Right renal pelvis (tissue), 4 donors: Measurements from ENCODE around the gene SRRM2. TPM values are rescaled to one million over a fixed set of nuclear protein-coding genes. Genes with fewer than 3 reads are reported as not detected.

Experiments used
- DNase-seq, 4 donors: peaks; one replicate each; pipeline ENCODE4 v3.0.0-alpha.2; 2013; ENCODE audit warnings: low read depth in 4 of 4, low spot score in 3 of 4, missing footprints in 1 of 4
- polyA plus RNA-seq, 4 donors: library from polyadenylated mRNA; unstranded; fragments of 120-200 nt; gene quantifications; one replicate each; pipeline ENCODE4 v1.2.1, GENCODE V29; 2013; ENCODE audit not compliant: insufficient read length in 4 of 4

The SRRM2 gene
- polyA plus RNA-seq, 4 donors: 477 to 678 (median 529) TPM

DNA sequence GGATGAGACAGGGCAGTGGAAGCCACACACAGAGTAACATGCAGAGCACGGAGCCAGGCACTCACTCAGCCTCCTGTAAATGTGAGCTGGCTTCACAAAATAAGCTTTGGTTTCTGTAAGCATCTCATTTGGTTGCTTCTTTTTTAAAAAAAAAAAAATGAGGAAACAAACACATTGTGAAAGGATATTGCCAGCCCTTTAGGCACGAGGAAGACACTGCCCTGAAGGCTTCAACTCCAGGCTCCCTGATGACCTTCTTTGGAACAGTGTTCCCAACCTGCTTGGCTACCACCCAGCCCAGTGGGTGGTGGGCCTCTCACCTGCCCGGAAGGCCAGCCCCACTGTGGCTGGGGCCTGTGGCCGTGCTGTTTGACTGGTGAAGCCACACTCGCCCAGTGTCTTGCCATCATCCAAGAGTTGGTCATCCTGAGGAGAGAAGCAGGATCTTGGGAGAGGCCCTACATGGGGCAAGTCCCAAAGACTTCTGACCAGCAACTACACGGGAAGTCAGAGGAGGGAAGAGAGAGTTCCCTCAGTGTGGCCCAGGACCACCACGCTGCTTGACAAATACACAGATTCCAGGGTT is 22.8 kb downstream of the SRRM2 start:
- DNase-seq: no peak

DNA sequence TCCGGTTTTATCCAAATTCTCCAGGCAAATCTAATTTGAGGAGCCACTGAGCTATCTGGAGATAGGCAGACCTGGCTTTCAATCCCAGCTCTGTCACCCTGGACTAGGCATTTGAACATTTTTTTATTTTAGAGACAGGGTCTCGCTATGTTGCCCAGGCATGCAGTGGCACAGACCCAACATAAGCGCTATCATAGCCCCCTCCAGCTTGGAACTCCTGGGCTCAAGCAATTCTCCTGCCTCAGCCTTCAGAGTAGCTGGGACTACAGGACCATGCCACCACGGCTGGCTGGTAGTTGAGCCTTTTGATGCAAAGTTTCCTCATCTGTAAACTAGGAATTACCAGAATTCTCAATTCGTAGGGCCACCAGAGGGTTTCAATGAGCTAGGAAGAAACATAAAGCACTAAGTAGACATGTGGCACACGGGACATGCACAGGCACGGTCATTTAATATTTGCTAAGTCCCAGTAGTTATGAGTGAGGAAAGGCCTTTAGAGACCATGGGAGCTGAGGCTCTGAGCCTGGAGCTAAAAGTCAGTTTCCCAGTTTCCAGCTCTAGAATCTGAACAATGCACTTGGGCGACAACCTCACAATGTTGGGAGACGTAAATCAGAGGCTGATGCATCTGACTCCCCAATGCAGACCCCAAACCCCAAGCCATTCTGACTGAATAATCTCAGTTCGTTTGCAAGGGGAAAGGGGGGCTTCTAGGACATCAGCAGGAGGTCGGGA is 23.5 kb downstream of the SRRM2 start:
- no peak for DNase-seq

DNA sequence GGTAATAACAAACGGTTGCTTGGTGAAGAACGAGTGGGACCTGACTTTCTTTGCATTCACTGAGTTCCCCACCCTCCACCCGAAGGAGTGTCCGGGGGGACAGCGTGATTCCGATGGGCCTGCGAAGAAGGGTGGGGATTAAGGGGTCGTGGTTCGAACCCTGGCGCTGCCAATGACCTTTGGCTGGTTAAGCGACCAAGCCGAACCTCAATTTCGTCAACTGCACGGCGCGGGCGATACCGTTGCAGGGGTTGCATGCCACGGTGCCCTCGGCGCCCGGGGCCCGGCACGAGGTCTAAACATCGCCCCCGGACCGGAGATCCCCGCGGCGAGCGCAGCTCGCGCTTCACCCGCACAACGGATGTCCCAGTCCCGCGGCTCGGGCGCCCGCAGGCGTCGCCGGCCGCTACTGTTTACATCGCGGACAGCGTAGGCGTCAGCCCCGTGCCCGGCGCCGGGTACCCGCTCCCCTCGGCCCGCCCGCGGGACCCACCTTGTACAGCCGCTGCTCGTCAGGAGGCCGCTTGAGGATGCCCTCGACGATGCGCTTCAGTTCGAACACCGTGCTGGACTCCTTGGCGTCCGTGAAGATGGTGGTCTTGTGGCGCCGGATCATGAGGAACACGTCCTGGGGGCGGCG is 24.2 kb downstream of the SRRM2 start:
- no peak for DNase-seq

DNA sequence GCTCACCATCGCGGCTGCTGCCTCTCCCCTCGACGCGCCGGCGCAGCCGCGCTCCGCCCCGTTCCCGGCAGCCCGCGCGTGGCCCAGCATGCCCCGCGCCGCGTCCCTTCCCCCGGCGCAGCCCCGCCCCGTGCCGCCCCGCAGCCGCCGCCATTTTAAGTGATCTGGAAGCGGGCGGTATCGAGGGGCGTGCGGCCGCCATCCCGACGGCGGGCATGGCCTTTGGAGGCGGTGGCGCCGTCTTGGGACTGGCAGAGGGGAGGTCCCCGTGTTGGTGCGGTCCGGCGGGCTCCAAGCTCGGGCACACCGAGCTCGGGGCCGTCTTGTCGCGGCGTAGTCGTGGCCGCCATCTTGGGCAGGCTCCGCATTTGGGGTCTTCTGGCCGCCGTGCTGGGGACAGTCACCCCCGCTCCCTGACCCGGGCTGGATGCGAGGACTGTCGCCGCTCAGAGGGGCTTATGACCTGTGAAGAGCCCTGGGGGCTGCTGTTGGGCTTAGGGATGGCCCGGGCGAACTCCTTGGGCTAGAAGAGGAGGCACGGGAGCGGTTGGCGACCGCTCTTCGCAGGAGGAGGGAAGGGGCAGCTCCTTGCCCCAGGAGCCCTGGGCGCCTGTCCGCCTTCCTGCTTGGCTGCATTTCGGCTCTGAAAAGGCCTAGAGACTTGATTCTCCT is 24.9 kb downstream of the SRRM2 start, which contains the start of gene ELOB:
ELOB (minus strand) TSS at position 50 of the 672 bp plus-strand sequence; CDS start at position 9, 41 bp downstream.
- peak; percentile 70 to 85 (median 78) for DNase-seq

DNA sequence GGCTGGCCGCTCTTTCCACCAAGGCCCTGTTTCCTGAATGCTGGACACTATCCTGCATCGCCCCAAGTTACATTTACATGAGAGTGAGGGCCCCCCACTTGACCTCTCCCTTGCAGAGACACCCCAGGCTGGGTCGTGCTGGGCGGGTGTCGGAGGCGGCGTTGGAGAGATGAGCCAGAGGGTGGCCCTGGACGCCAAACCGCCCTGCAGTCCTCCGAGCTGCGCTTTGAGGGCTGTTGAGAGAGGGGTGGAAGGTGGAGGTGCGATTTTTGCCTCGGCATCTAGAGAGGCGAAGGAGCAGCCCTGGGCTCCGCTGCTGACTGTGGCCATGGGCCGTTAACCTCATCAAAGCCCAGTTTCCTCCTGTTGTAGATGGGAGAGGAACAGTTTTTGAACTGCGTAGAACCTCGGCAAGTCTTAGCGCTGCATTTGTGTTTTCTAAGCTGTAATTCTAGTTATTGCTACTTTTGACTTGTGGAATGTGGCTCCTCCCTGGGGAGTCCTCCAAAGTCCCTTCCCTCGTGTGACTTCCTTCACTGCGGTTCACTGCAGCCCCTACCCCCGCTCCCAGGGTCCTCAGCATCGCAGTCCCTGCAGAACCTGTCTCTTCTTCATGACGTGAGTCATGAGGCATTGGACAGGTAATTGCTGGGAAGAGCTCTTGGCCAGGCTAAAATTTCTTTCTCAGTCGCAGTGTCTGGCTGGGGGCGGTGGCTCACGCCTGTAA is 25.6 kb downstream of the SRRM2 start:
- peak in 3 of 4 donors; percentile 24 to 49 (median 31) for DNase-seq

DNA sequence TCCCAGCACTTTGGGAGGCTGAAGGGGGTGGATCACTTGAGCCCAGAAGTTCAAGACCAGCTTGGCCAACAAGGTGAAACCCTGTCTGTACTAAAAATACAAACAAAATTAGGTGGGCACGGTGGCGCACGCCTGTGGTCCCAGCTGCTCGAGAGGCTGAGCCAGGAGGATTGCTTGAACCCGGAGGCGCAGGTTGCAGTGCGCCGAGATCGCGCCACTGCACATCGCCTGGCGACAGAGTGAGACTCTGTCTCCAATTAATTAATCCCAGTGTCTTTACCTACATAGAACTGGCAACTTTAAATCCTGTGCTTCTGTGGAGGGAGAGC is 26.2 kb downstream of the SRRM2 start:
- DNase-seq: no peak

DNA sequence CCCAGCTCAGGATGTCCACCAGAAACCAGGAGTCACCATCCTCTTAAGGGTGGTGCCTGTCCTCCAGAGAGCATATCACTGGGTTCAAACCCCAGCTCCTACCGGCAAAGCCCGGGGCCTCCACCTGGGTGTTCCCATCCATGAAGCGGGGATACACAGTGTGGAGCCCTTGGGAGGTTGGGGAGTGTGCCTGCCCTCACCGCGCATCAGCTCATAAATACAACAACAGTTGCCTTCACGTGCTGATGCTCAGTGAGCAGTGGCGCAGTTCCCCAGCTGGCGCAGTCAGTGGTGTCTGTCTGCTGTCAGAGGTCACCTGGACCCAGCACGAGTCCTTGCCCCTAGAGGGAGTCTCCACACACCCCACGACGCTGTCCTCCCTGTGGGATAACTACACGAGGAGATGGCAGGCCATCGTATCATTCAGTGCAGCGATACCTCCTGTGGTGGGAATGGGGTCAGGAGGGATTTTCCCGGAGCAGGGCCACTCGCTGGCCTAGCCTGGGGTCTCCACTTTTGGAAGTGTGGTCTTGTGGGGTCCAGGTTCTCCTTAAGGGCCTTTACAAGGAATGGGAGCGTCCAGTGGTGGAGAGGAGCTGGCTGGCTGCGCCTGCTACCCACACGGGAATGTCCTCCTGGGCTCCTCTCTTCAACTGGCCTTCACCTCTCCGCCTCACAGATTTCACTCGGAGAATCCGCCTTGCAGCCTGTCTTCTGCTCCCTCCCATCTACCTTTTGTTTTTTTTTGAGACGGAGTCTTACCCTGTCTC is 26.9 kb downstream of the SRRM2 start:
- no peak for DNase-seq

DNA sequence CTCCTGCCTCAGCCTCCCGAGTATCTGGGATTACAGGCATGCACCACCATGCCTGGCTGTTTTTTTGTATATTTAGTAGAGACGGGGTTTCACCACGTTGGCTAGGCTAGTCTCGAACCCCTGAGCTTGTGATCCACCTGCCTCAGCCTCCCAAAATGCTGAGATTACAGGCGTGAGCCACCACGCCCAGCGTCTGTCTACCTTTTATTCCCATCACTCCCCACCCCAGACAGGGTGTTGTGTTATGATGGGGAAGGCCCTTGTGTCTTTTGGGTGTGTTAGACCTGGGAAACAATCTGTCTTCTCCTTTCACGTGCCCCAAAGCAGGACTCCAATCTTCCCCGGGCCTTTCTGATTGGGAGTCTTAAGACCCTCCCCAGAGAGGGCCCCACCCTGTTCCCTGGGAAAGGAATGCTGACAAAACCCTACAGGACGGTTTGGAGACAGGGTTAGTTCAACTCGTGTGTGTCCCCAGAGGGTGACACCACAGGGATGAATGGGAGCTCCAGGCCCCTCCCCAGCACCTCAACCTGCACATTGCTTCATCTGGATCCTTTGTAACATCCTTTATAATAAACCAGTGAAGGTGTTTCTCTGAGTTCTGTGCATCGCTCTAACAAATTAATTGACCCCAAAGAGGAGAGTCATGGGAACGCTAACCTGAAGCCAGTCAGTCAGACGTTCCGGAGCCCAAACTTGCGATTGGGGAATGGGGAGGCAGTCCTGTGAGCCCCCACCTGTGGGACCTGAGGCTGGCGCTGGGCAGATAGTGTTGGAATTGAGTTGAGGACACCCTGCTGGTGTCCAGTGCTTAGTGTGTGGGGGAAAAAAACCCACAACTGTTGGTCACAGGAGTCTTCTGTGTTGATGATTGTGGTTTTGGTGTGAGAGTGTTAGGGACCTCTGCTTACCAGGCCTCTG is 27.8 kb downstream of the SRRM2 start:
- no peak for DNase-seq

DNA sequence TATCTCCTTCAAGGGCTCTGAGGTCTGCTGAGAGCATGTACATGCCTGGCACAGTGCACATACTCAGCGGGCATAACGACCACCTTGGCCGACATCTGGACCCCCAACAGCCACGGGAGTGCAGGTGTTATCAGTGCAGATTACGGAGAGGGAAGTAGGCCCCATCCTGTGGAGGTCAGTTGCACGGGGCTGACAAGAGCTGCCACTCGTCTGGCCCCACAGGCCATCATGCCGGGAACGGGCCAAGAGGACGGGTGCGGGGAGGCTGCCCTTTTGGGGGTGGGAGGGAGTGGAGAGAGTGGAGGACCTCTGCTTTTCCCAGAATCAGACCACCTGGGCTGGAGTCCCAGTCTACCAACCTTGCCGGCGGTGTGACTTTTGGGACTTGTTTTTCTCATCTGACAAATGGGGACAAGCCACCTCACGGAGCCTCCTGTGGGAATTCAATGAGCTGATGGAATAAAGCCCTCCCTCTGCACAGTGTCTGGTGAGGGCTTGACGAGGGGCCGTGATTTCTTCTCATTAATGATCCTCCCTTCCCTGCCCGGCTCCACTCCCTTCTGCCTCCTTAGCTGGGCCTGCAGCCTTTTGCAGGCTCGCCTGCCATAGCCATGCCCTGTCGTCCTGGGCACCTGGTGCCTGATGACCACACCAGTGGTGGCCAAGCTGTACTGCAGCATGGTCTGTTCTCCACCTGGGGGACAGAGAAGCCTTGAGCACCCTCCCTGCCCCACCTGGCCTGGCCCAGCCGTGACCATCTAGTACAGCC is 30.3 kb downstream of the SRRM2 start:
- no peak for DNase-seq

DNA sequence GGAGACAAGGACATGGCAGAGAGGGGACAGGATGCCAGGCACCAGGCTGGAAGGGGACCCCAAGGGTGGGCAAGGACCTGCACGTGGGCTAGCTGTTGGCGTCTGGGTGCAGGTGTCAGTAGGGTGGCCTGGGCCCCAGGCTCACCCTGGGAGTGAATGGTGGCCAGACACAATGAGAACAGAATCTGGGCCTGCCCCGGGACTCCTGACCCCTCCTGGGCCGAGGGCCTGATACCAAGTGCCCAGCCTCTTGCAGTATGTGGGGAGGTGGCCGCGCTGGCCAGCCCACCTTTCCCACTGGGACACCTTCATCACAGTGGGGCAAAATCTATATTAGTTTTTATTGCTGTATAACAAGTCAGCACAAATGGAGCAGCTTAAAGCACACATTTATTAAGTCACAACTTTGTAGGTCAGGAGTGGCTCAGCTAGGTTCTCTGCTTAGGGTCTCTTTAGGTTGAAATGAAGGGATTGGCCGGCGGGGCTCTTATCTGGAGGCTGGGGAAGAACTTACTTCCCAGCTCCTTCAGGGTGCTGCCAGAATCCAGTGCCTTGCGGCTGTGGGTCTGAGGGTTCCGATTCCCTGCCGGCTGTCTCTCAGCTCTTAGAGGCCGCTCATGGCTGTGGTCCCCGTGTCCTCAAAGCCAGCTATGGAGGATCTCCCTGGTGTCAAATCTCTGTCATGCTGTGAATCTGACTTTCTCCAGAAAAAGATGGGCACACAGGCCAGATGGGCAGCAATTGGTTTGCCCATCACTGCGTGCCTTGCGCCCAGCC is 31.3 kb downstream of the SRRM2 start:
- no peak for DNase-seq

DNA sequence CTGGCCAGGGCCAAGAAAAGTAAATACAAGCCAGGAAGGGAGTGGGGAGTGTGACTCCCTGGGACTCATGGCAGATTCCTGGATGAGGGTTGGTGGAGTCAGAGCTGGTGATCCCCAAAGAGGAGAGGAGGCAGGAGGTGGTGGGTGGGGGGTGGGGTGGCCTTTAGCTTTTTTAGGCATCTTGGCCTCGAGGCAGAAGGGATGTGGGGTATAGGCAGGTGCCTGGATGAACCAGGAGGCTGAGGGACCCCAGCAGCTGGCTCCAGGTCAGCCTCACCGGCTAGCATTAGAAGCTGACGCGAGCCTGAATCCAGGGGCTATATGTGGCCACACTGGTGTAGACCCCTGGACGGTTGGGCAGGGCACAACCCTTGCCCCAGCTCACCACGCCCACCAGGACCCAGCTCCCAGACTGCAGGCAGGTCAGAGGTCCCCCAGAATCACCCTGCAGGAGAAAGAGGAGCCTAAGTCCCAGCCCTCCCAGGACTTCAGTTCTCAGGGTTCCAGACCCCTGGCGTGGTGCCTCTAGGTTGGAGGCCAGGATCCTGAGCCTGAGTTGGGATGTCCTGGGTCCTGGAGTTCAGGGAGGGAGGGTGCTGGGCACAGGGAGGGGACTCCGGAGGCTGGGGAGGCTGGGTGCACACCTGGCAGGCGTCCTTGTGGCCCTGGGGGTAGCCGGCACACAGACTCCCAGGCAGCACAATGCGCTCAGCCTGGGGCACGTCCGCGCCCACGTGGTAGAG is 32.1 kb downstream of the SRRM2 start:
- no peak for DNase-seq

DNA sequence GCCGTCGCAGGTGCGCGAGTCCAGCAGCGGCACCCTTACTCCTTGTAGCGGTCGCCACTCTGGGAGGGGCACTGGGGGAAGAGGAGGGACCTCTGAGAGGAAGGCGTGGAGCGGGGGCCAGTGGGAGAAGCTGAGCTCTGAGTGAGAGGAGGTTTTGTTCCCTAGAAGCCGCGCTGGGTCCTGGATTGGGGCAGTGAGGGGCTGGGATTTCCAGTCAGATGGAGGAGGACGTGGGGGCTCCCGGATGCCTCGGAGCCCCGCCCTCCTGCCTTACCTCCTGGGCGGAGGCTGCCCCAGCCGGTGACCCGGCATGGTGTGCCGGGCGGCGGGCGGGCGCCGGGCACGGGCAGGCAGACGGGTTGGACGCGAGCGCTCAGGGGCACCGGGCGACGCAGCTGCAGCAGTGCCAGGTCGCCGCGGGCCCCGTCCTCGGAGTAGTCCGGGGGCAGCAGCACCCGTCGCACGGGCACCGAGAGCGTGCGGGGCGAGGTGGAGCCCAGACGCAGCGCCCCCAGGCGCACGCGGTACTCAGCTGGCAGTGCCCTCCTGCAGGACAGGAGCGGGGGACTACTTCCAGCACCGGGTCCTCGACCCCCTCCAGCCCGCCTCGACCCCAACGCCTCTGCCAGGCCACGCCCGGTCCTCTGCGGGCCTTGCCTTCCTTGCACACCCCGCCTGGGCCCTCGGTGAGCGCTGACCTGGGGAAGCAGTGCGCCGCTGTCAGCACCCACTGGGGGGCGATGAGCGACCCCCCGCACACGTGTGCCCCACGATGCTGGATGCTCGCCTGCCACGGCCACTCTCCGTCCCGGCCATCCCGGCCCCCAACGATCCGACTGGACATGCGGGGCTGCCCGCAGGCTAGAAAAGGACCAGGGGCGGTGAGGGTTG is 32.9 kb downstream of the SRRM2 start:
- DNase-seq: no peak

DNA sequence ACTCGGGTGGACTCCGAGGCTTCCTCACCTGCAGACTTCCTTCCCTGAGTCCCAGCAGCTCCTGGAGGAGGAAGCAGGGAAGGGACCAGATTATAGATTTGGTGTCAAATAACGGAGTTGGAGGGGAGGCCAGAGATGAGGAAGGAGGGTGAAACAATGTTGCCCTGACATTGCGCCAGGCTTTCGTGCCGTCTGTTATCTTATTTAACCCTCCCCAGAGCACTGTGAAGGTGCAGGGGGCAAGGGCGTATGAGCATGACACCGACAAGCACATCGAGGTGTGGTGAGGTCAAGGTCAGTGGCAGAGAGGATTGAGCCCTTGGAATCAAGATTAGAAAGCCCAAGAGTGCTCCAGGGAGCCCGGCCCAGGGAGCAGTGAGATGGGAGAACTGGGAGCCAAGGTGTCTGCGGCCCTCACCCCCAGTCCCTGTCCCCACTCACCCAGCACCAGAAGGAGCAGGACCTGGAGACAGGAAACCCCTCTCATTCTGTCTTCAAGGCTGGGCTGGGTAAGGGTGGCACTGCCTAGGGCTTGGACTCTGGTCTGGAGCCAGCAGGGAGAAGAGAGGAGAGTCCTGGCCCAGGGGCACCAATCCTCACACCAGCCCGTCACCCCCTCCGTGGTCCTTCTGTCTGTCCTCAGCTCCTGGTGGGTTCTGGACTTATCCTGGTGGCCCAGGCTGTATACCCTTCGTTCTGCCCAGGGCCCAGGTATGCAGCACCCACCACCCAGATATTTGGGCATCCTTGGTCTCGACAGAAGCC is 33.8 kb downstream of the SRRM2 start:
- DNase-seq: no peak

DNA sequence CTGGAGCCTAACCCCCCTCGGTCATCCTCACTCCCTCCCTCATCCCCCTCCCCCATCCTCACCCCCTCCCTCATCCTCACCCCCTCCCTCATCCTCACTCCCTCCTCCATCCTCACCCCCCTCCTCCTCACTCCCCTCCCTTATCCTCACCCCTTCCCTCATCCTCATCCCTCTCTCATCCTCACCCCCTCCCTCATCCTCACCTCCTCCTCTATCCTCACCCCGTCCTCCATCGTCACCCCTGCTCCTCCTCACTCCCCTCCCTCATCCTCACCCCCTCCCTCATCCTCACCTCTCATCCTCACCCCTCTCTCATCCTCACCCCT is 34.4 kb downstream of the SRRM2 start:
- DNase-seq: no peak

DNA sequence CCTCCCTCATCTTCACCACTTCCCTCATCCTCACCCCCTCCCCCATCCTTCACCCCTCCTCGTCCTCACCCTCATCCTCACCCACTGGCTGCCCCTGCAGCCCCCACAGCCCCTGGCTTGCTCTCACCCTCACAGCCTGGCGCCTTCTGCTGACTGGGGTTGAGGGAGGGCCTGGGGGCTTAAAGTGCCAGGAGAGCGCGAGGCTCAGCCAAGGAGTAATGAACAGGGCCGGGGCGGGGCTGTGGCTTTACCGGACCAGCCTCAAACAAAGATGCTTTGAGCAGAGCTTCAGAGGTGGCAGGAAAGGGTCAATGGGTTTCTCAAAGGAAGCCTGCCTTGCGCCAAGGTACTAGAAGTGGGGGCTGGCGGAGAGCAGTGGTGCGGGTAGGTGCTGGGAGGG is 35.0 kb downstream of the SRRM2 start, which contains the start of gene PRSS33:
PRSS33 (minus strand) TSS at position 155 of the 400 bp plus-strand sequence. CDS start 1,013 bp downstream, outside the sequence.
- no peak for DNase-seq
